ENCODE measurements around the gene CD180. TPM values are rescaled to one million over a fixed set of nuclear protein-coding genes. Genes with fewer than 3 reads are reported as not detected.
A peak's percentile ranks its signal among the peaks of the same experiment; 100 is the strongest.

The CD180 gene
- total RNA-seq: 0.04 TPM in 1 of 2 replicates, not detected in the other

DNA sequence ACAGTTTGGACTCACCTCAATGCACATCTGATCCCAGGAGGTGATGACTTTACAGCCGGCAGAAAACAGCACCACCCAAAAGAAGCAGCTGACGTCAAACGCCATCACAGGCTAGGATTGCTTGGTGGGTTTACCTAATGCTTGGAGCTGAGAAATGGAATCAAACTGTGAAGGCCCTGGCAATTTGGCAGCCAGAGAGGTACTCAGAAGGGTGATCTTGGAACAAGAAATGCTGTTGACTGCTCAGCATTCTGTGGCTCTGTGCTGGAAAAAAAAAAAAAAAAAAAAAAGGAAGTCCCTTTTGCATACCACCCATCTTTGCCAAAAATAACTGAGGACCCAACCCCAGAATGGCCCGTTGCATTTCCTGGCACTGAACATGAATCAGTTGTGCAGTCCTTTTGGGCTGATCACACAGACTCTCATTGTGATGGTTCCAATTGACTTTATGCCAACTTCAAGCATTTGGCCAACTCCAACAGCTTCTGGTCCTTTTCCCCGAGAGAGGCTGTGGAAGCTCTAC lies at the start of gene CD180:
Gene CD180, minus strand, starts transcription at position 263 of the 523 bp plus-strand sequence. Its CDS starts 158 bp downstream, at position 105.
- DNase-seq (ENCODE audit: low read depth): no peak

DNA sequence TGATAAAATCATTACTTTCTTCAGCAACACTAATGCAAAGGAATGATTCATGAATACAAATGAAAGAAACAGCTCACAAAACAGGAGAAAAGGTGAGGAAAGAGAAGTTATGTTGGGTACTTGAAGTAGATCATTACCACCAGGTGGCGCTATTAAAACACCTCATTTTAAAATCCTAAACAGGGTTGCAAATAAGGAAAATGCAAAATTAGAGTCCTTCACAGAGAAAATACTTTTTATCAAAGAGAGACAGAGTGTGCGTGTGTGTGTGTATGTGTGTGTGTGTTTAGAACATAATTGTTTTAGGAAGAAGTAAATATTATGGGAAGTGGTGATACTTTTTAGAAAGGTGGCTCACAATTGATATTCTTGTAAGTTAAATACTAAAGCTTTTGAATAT lies 49.5 kb upstream of the CD180 start:
- peak; percentile 54 for DNase-seq (ENCODE audit: low read depth)
- Histone ChIP-seq H3K27me3 (ENCODE audit: control insufficient read depth, insufficient read depth, low read length) (no peaks in the 10 kb centered on the region), H3K36me3 (ENCODE audit: control insufficient read depth, insufficient read depth, low read length) (no peaks in the 10 kb centered on the region), H3K4me3 (ENCODE audit: low read depth, low read length) (no peak overlapping the region)
- TF ChIP-seq, protein P1, sequence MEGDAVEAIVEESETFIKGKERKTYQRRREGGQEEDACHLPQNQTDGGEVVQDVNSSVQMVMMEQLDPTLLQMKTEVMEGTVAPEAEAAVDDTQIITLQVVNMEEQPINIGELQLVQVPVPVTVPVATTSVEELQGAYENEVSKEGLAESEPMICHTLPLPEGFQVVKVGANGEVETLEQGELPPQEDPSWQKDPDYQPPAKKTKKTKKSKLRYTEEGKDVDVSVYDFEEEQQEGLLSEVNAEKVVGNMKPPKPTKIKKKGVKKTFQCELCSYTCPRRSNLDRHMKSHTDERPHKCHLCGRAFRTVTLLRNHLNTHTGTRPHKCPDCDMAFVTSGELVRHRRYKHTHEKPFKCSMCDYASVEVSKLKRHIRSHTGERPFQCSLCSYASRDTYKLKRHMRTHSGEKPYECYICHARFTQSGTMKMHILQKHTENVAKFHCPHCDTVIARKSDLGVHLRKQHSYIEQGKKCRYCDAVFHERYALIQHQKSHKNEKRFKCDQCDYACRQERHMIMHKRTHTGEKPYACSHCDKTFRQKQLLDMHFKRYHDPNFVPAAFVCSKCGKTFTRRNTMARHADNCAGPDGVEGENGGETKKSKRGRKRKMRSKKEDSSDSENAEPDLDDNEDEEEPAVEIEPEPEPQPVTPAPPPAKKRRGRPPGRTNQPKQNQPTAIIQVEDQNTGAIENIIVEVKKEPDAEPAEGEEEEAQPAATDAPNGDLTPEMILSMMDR (IDR thresholded peaks at IDR 0.05; ENCODE audit: insufficient read depth, low read length, poor library complexity, severe bottlenecking): peak; percentile 41

More for the DNA sequence above, at the start of gene CD180:
- Histone ChIP-seq H3K27me3 (ENCODE audit: control insufficient read depth, insufficient read depth, low read length) (no peaks in the 10 kb centered on the region), H3K4me3 (ENCODE audit: low read depth, low read length) (no peak within 1 kb of the TSS), H3K36me3 (ENCODE audit: control insufficient read depth, insufficient read depth, low read length) (no peaks in the 10 kb centered on the region)
- TF ChIP-seq, protein P1 (IDR thresholded peaks at IDR 0.05; ENCODE audit: insufficient read depth, low read length, poor library complexity, severe bottlenecking): no peak

DNA sequence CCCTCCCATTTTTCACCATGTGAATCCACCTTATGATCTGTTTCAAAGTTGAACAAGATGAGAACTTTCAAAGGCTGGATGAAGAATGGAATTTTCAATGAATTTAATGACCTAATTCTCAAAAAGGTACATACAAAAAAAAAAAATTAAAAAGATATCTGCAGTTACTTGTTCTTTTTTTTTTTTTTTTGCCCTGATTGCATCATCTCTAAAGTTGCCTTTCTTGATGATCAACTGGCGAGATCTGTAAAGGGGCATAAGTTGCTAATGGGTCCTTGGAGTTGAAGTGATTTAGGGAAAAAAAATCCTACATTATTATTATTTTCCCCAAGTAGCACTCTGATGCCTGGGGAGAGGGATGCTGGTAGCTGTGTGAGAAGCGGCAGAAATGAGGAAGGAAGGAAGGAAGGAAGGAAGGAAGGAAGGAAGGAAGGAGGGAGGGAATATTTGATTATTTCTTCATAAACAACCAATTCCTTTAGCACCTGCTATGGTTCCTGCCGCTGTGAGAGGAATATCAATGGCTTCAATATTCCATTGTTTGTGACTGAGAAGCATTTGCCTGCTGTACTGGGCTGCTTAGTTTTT lies 48.8 kb upstream of the CD180 start:
- TF ChIP-seq, protein P1 (IDR thresholded peaks at IDR 0.05; ENCODE audit: insufficient read depth, low read length, poor library complexity, severe bottlenecking): no peak
- no peak overlapping the region for H3K4me3 ChIP-seq (ENCODE audit: low read depth, low read length)
- DNase-seq (ENCODE audit: low read depth): no peak
- H3K36me3 ChIP-seq (ENCODE audit: control insufficient read depth, insufficient read depth, low read length): no peaks in the 10 kb centered on the region
- H3K27me3 ChIP-seq (ENCODE audit: control insufficient read depth, insufficient read depth, low read length): no peaks in the 10 kb centered on the region

DNA sequence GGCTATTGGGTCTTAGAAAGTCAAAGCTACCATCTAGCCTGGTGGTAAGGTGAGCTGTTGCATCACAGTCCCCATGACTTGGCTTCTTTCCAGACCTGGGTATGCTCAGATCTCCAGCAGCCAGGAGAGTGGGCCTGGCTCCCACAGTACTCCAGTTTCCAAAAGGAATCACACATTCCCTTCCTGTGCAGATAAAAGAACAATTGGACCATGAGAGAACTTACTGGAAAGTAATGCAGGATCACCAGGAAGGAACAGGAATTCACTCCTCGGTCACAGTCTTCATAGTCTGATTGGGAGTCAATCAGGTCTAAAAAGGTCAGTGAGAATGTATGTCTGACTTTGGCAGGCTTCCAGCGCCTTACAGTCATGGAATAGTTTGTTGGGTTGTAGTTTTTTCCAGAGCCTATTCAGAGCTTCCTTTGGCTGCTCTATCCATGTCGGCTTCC lies 47.8 kb upstream of the CD180 start:
- TF ChIP-seq, protein P1 (IDR thresholded peaks at IDR 0.05; ENCODE audit: insufficient read depth, low read length, poor library complexity, severe bottlenecking): no peak
- no peaks in the 10 kb centered on the region for H3K27me3 ChIP-seq (ENCODE audit: control insufficient read depth, insufficient read depth, low read length)
- no peak overlapping the region for H3K4me3 ChIP-seq (ENCODE audit: low read depth, low read length)
- H3K36me3 ChIP-seq (ENCODE audit: control insufficient read depth, insufficient read depth, low read length): no peaks in the 10 kb centered on the region
- DNase-seq (ENCODE audit: low read depth): no peak

DNA sequence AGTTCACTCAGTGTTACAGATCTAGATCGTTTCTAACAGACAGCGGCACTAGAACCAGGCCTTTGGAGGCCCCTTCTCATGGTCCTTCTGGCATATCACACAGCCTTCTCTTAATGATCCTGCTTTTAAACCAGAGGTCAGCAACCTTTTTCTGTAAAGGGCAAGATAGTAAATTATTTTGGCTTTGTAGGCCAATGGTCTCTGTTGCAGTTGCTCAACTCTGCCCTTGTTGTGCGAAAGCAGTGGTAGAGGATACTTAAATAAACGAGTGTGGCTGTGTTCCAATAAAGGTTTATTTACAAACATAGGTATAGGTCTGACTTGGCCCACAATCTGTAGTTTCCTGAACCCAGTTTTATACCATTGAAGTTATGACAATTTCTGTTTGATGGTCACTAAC lies 47.3 kb upstream of the CD180 start:
- TF ChIP-seq, protein P1 (IDR thresholded peaks at IDR 0.05; ENCODE audit: insufficient read depth, low read length, poor library complexity, severe bottlenecking): no peak
- H3K4me3 ChIP-seq (ENCODE audit: low read depth, low read length): no peak overlapping the region

DNA sequence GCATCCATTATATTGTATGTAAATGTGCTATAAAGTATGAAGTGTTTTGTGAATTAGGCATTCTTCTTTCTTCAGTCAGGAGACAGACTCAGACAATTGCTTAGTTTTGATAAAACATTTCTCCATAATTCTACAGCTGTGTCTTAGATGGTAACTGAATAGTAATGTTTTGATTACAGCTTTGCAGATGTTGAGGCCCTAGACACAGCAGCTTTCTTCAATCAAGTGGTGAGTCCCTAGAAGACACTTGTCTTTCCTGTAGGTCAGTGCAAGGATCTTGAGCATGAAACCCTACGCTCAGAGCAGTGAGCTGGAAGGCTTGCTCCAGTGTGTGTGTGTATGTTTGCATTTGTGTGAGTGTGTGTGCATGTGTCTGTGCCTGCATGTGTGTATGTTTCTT lies 46.8 kb upstream of the CD180 start:
- no peak overlapping the region for H3K4me3 ChIP-seq (ENCODE audit: low read depth, low read length)
- TF ChIP-seq, protein P1 (IDR thresholded peaks at IDR 0.05; ENCODE audit: insufficient read depth, low read length, poor library complexity, severe bottlenecking): no peak
- H3K27me3 ChIP-seq (ENCODE audit: control insufficient read depth, insufficient read depth, low read length): no peaks in the 10 kb centered on the region
- DNase-seq (ENCODE audit: low read depth): no peak
- no peaks in the 10 kb centered on the region for H3K36me3 ChIP-seq (ENCODE audit: control insufficient read depth, insufficient read depth, low read length)

More for the DNA sequence above, 47.3 kb upstream of the CD180 start:
- no peak for DNase-seq (ENCODE audit: low read depth)
- H3K36me3 ChIP-seq (ENCODE audit: control insufficient read depth, insufficient read depth, low read length): no peaks in the 10 kb centered on the region
- no peaks in the 10 kb centered on the region for H3K27me3 ChIP-seq (ENCODE audit: control insufficient read depth, insufficient read depth, low read length)

All from kidney epithelial cell (primary cell).